Fibroblast of skin of left biceps (primary cell): Measurements from ENCODE around the gene PALM2AKAP2.
"Not testable (repeated sequence)": the region's sequence is repeated elsewhere in the genome, so short reads cannot be mapped to it uniquely, and the experiment has no call there.

ENCODE experiments used
- DNase-seq, 2 experiments: peaks; one replicate each; pipeline ENCODE4 v3.0.0-alpha.2; 2013; ENCODE audit warnings: low read depth in 2 of 2

The PALM2AKAP2 gene

DNA sequence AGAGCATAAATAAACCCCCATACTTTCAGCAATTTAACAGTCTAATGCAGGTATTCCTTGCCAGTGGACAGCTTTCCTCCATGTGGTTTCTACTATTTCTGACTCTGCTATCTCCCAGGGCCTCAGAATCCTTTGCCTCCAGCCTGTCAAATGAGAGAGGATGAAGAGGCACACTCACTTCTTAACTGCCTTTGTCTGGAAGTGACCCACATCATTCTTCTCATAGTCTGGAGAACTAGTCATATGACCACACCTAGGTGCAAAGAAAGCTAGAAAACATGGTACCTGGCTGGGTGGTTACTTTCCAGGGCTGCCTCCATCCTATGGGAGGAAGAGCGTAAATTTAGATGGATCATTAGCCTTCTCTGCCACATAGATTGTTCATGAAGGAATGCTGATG lies 22.5 kb downstream of the PALM2AKAP2 start:
- no peak for DNase-seq

- no peak for DNase-seq
Observed at GRCh38 chr9:109805050-109805449, 25.1 kb downstream of the PALM2AKAP2 start.

- DNase-seq: no peak
Observed at GRCh38 chr9:109806506-109807115, 26.6 kb downstream of the PALM2AKAP2 start.

DNA sequence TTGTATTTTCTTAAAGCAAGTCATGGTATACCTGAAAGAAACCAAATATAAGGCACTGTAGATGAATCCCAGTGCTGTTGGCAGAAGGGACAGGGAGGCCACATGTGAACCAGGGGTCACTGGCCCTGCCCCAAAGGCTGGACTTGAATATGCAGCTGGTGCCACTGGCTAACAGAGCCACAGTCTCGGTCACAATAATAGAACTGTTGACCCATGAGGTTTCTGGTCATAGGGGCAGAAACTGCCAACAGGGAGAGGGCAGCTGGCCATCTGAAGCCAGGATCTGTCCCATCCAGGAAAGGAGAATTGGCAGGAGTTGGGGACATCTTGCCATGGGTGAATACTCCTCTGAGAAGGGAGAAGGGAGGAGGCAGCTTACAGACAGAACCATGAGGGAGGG lies 31.9 kb downstream of the PALM2AKAP2 start:
- DNase-seq: no peak

DNA sequence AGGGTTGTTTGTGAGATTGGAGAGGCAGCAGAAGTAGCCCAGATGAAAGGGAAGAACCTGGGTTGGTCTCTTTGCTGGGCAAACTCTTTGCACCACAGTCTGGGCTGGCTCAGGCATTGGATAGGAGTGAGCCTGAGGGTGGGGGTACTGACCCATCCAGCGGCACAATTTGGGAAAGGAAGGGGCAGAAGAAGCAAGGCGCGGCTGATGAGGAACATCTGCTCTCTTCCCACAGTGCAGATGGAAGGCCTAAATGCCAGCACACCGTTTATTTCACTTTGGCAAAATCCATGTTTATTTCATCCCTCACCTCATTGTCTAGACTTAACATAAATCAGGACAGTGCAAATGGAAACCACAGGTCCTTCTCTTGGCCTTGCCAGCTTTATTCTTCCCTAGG lies 32.3 kb downstream of the PALM2AKAP2 start:
- no peak for DNase-seq

DNA sequence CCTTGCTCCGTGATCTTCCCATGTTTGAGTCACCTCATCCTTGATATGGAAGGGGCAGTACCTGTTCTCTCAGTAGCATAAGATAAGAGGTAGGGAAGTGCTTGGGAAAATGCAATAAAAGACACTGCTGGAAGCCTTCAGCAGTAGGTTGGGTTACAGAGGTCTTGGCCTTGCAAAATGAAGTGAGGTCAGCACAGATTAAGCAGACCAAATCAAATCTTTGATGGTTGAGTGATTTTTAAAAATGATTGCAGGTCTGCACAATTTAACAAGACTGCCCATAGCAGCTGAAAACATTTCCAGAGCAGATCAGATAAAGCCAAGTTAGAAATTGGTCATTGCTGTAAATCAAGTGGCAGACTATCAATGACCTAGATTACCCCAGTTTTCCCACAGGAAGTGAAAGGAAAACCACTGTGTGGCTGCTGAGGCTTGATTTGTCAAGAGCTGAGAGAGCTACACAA lies 32.9 kb downstream of the PALM2AKAP2 start:
- DNase-seq: no peak

DNA sequence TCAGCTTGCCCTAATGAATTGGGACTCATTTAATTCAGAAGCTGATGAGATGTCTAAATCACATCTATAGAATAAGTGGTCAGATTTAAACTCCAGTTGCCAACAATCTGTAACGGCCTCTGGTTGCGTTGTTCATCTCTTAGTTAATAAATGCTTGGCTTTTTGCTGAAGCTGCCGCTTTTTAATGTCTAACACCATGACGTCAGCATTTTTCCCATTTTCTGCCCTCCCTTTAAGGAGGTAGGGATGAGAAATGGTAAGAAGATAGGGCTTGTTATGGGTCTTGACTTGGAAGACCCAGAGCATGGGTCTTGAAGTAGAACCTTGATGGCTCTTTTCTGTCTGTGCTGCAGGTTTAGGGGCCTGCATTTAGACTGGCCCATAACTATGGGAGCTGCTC lies 33.3 kb downstream of the PALM2AKAP2 start:
- no peak for DNase-seq

GRCh38 chr9:109813829-109814228 lies 33.8 kb downstream of the PALM2AKAP2 start:
- DNase-seq: no peak

- DNase-seq: no peak
Observed at GRCh38 chr9:109815366-109815947, 35.5 kb downstream of the PALM2AKAP2 start.

- DNase-seq: peak; percentile 90
Observed at GRCh38 chr9:109816490-109816889, 36.5 kb downstream of the PALM2AKAP2 start.

- DNase-seq: no peak
Observed at GRCh38 chr9:109817146-109817845, 37.3 kb downstream of the PALM2AKAP2 start.

DNA sequence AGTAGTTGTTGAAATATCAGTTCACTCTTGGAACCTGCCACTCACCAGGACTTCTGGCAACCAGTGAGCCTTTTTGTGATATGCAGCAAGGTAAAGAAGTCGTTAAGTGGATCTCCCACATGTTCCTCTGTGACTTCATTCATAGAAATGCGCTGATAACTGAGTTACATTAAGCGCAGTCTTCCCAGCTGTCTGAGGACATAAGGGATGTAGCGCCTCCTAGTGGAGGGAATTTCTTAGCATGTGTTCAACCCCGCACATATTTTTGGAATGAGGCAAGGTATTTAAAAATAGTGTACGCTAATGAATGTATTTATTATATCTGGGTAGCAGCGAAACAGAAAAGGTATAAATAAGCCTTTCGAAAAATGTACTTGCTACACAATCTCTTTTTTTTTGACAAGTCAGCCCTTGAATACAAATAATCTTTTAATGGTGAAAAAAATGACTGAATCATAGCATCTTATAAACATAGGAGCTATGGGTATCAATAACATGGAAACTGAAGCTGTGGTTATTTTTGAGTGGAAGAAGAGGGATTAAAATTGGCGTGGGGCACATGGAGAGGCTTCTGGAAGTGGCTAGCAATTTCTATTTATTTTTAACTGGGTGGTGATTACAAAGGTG lies 38.0 kb downstream of the PALM2AKAP2 start:
- DNase-seq: peak; percentile 92 to 93

DNA sequence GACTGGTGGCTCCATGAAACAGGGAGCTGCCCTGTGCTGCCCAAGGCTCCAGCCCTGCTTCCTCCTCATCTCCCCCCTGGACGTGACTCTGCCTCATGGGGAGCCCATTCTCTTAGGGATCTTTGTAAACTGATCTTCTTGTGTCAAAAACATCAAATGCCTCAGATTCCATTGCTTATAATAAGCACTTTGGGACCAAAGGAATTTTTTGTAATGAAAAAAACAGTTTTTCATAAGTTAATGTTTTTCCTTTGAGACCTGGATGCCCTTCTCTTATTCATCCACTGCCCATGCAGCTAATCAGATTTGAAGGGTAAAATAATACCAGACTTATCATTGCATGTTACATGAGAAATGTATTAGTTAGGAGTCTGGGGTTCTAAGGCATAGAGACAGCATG lies 41.7 kb downstream of the PALM2AKAP2 start:
- DNase-seq: no peak

DNA sequence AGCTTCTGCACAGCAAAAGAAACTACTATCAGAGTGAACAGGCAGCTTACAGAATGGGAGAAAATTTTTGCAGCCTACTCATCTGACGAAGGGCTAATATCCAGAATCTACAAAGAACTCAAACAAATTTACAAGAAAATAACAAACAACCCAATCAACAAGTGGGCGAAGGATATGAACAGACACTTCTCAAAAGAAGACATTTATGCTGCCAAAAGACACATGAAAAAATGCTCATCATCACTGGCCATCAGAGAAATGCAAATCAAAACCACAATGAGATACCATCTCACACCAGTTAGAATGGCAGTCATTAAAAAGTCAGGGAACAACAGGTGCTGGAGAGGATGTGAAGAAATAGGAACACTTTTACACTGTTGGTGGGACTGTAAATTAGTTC lies 45.4 kb downstream of the PALM2AKAP2 start:
- not testable (repeated sequence) for DNase-seq

DNA sequence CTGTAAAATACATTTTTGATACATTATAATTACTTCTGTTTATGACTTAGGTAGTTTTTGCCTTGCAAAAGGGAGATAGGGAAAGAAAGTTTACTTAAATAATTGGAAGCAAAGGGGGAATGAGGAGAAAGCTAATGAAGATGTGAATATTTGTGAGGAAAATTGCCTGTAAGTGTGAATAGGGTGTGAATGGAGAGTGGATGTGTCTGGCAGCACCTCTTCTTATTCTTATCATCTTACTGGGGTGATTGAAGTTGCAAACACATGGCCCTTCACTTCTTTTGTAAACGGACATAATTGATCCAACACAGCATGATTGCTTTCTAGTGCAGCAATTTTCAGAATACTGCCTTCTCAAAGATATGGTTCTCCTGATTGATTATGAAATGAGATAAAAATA lies 46.6 kb downstream of the PALM2AKAP2 start:
- DNase-seq: no peak

DNA sequence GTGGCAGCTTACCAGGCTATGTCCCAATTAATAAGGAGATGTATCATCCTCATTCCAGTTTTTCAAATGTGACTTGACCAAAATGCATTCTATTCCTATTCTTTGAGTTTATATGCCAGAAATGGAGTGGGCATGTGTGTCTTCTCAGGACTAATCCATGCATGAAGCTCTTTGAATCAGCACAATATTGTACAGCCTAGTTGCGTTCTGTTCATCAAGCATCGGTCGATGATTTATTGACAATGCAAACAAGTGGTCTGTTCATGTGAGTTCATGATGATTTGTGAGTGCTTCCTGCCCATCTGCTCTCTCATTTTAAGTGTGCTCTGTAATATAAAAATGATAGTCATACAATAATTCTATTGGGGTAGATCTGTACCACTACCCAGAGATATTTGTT lies 48.3 kb downstream of the PALM2AKAP2 start:
- DNase-seq: no peak
